Activated CD4-positive, alpha-beta memory T cell treated with anti-CD3 and anti-CD28 coated beads, Interleukin-2, amount 10 ng/mL, durations not matched to agents 7 days and 5 days (primary cell): ENCODE results near the gene TUBE1. TPM values are rescaled to one million over a fixed set of nuclear protein-coding genes. Genes with fewer than 3 reads are reported as not detected.

Experiments
- CTCF ChIA-PET: fragments of 350-600 bp; sonication (Branson Sonifier 250); formaldehyde crosslinking; loops from one replicate; lab custom pipeline; 2021; ENCODE audit warnings: antibody characterized with exemption, inconsistent platforms; lab: Charles Lee
- POLR2A ChIA-PET: fragments of 350-600 bp; sonication (Branson Sonifier 250); formaldehyde crosslinking; loops from one replicate; lab custom pipeline; 2021; ENCODE audit warnings: antibody characterized with exemption; lab: Charles Lee
- DNase-seq: peaks from one replicate; pipeline ENCODE4 v3.0.0-alpha.2; 2020
- H3K27ac Mint-ChIP-seq: one replicate; pipeline ENCODE4 v1.8.0; 2021; ENCODE audit warnings: mild to moderate bottlenecking, mixed read lengths
- H3K27me3 Mint-ChIP-seq: one replicate; pipeline ENCODE4 v1.8.0; 2021; ENCODE audit warnings: mixed read lengths
- H3K36me3 Mint-ChIP-seq: one replicate; pipeline ENCODE4 v1.8.0; 2021; ENCODE audit warnings: low read depth, mixed read lengths
- H3K4me1 Mint-ChIP-seq: one replicate; pipeline ENCODE4 v1.8.0; 2021; ENCODE audit warnings: mixed read lengths
- H3K4me3 Mint-ChIP-seq: one replicate; pipeline ENCODE4 v1.8.0; 2021; ENCODE audit warnings: mild to moderate bottlenecking, mixed read lengths
- H3K9me3 Mint-ChIP-seq: one replicate; pipeline ENCODE4 v1.8.0; 2021; ENCODE audit warnings: mixed read lengths
- total RNA-seq, 2 experiments: library from RNA; stranded (reverse); gene quantifications; one replicate each; pipeline ENCODE4 v1.2.3, GENCODE V29; 2021

The TUBE1 gene
- total RNA-seq, 2 experiments from 2014 or later = 23.8 to 28.5 TPM

GRCh38 chr6:112030206-112030960 is 56.9 kb downstream of the TUBE1 start:
- no peak for DNase-seq
- Mint-ChIP-seq H3K36me3 (peaks cover 2% of the 10 kb centered on the region), H3K27me3 (no peaks in the 10 kb centered on the region), H3K4me3 (no peak overlapping the region), H3K4me1 (peaks cover 52% of the 10 kb centered on the region), H3K9me3 (peaks cover 4% of the 10 kb centered on the region), H3K27ac (peak overlapping the region; percentile 8)
- ChIA-PET POLR2A (no interaction called here), CTCF (interaction anchor here (0.9 to 1.7 kb wide), 2 partner anchors 10 to 13 kb away, joined by 3 read pairs; no protein-coding TSS in a partner anchor)

- Mint-ChIP-seq H3K9me3 (peaks cover 7% of the 10 kb centered on the region), H3K4me3 (no peak overlapping the region), H3K27ac (peak overlapping the region; percentile 77), H3K27me3 (no peaks in the 10 kb centered on the region), H3K4me1 (peaks cover 46% of the 10 kb centered on the region), H3K36me3 (peaks cover 2% of the 10 kb centered on the region)
- peak; percentile 77 for DNase-seq
- CTCF ChIA-PET = interaction anchor here (0.6 to 4.3 kb wide), 19 partner anchors 9 to 770 kb away, joined by 3 to 41 read pairs (median 4); a partner anchor contains a TSS
- POLR2A ChIA-PET = interaction anchor here (1.1 to 3.7 kb wide), 3 partner anchors 12 to 546 kb away, joined by 3 to 20 read pairs (median 4); partner anchors contain the start of gene REV3L
Measured at GRCh38 chr6:112029045-112029822, 58.0 kb downstream of the TUBE1 start.

DNA sequence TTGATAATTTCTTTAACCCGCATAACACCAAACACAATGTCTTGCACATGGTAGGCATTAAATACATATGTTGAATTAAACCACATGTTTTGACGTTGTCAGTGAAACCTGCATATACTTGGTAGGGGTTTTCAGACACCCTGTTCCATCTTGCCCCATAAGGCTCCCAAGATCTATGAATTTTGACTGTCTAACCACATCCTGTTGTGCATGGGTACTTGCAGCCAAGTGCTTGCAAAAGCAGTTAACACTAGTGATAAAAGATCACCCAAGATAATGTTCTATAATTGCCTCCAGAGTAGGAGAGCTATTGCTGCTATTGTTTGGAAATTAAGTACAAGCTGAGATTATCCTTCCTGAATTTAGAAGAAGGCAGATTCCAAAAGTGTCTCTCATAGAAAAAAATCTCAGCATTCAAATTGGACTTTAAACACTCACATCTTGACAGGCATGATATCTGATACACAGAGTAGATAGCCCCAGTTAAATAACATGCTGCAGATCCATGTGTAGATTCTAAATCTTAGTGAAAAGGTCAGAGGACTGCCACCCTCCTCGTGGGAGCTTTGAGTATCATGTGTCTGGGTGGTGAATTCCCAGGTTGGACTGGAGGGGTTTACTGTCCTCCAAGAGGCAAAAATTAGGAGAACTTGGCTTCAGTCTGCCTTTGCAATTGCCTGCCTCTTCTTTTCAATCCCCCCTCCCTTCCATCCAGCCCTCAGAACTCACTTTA is 59.2 kb downstream of the TUBE1 start:
- Mint-ChIP-seq H3K9me3 (peaks cover 14% of the 10 kb centered on the region), H3K27me3 (no peaks in the 10 kb centered on the region), H3K4me1 (peaks cover 38% of the 10 kb centered on the region), H3K27ac (peak overlapping the region; percentile 77), H3K36me3 (peaks cover 2% of the 10 kb centered on the region), H3K4me3 (no peak overlapping the region)
- peak; percentile 55 for DNase-seq
- ChIA-PET CTCF (interaction anchor here (0.9 to 4.3 kb wide), 18 partner anchors 10 to 769 kb away, joined by 3 to 41 read pairs (median 4); partner anchors contain the start of gene FYN), POLR2A (interaction anchor here (1.2 to 3.7 kb wide), 6 partner anchors 11 to 545 kb away, joined by 3 to 20 read pairs (median 4); partner anchors contain the start of gene REV3L)

DNA sequence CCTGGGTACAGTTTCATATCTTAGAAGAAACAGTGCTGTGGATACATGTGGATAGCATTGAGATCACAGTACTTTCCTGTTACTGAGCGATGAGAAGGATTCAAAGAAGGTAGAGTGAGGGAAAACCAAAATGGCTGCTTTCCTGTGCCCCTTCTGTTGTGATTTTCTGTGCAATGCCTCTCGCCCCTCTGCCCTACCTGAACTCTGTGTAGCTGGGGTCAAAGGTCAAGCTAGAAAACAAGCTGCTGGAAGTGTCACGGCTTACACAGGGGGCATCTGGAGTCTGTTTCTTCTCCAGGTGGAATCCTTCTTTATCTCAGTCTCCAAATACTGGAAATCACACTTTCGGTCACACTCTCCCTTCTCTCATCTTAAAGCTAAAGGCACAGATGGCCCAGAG is 60.3 kb downstream of the TUBE1 start:
- ChIA-PET POLR2A (interaction anchor here (0.9 to 3.7 kb wide), 4 partner anchors 9 to 304 kb away, joined by 3 to 20 read pairs (median 8); partner anchors contain the start of gene FYN), CTCF (interaction anchor here (3.5 to 4.3 kb wide), 2 partner anchors 9 to 15 kb away, joined by 20 to 41 read pairs; no protein-coding TSS in a partner anchor)
- Mint-ChIP-seq H3K27me3 (no peaks in the 10 kb centered on the region), H3K27ac (peak overlapping the region; percentile 77), H3K9me3 (peaks cover 14% of the 10 kb centered on the region), H3K36me3 (peaks cover 2% of the 10 kb centered on the region), H3K4me3 (no peak overlapping the region), H3K4me1 (peaks cover 45% of the 10 kb centered on the region)
- DNase-seq = no peak

GRCh38 chr6:112024464-112024863 is 62.8 kb downstream of the TUBE1 start:
- ChIA-PET CTCF (no interaction called here), POLR2A (interaction anchor here (1.2 kb wide), 1 partner anchor 765 kb away, joined by 3 read pairs; a partner anchor contains a TSS)
- Mint-ChIP-seq H3K4me3 (no peak overlapping the region), H3K36me3 (peaks cover 2% of the 10 kb centered on the region), H3K4me1 (peaks cover 41% of the 10 kb centered on the region), H3K9me3 (peaks cover 14% of the 10 kb centered on the region), H3K27ac (no peak overlapping the region), H3K27me3 (no peaks in the 10 kb centered on the region)
- DNase-seq = no peak

- H3K4me3 Mint-ChIP-seq = no peak overlapping the region
- H3K4me1 Mint-ChIP-seq = peaks cover 27% of the 10 kb centered on the region
- H3K27ac Mint-ChIP-seq = no peak overlapping the region
- POLR2A ChIA-PET = no interaction called here
- H3K27me3 Mint-ChIP-seq = no peaks in the 10 kb centered on the region
- no peak for DNase-seq
- peaks cover 2% of the 10 kb centered on the region for H3K36me3 Mint-ChIP-seq
- CTCF ChIA-PET = no interaction called here
- H3K9me3 Mint-ChIP-seq = peaks cover 14% of the 10 kb centered on the region
Measured at GRCh38 chr6:112022749-112023148, 64.5 kb downstream of the TUBE1 start.

GRCh38 chr6:112021691-112022310 is 65.5 kb downstream of the TUBE1 start:
- H3K27ac Mint-ChIP-seq = no peak overlapping the region
- no peak overlapping the region for H3K4me3 Mint-ChIP-seq
- ChIA-PET CTCF (no interaction called here), POLR2A (no interaction called here)
- no peak for DNase-seq
- H3K36me3 Mint-ChIP-seq = peaks cover 2% of the 10 kb centered on the region
- H3K4me1 Mint-ChIP-seq = peaks cover 29% of the 10 kb centered on the region
- no peaks in the 10 kb centered on the region for H3K27me3 Mint-ChIP-seq
- peaks cover 14% of the 10 kb centered on the region for H3K9me3 Mint-ChIP-seq

Other genes with a start within 250 kb of the TUBE1 start
- gene FYN, start 214.0 kb downstream of the TUBE1 start, total RNA-seq = 100 to 1,000 TPM; 201 to 208 TPM
- not detected for gene CCN6, start 33.4 kb downstream of the TUBE1 start, total RNA-seq
- gene FAM229B, start 109 bp upstream of the TUBE1 start, total RNA-seq = 1 to 10 TPM; 2.7 to 3.4 TPM
- gene LAMA4, start 167.1 kb upstream of the TUBE1 start, total RNA-seq = not detected